ENCODE data around the gene SHOX. TPM values are rescaled to one million over a fixed set of nuclear protein-coding genes. Genes with fewer than 3 reads are reported as not detected.

The SHOX gene
- total RNA-seq, 6 donors from 2014 or later, result not detected

DNA sequence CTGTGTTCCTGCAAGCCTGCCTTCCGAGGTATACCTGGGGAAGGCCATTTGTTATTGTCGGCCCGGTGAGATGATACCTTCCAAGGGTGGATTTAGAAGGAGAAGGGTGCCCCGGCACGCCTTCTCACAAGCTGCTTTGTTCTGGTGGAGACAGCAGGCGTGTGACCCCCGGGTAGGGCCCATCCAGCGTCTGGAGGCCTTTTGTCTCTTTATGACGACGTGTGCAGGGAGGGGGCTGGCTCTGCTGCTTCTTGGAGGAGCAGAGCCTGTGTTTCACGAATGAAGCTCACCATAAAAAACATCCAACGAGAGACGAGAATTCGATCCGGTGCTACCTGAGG, 45.3 kb downstream of the SHOX start:
- H3K9me3 ChIP-seq, result no peaks in the 10 kb centered on the region
- no peaks in the 10 kb centered on the region for H3K4me1 ChIP-seq
- no peak for DNase-seq
- H3K27me3 ChIP-seq, result no peaks in the 10 kb centered on the region
- WGBS, 2 donors, result 54 to 66% methylated on average over 15 of the region's 15 CpGs
- TF ChIP-seq POLR2AphosphoS5 (IDR thresholded peaks at IDR 0.05) (no peak), POLR2A (IDR thresholded peaks at IDR 0.05) (no peak), EP300 (IDR thresholded peaks at IDR 0.05) (no peak)
- TF ChIP-seq, protein P1, sequence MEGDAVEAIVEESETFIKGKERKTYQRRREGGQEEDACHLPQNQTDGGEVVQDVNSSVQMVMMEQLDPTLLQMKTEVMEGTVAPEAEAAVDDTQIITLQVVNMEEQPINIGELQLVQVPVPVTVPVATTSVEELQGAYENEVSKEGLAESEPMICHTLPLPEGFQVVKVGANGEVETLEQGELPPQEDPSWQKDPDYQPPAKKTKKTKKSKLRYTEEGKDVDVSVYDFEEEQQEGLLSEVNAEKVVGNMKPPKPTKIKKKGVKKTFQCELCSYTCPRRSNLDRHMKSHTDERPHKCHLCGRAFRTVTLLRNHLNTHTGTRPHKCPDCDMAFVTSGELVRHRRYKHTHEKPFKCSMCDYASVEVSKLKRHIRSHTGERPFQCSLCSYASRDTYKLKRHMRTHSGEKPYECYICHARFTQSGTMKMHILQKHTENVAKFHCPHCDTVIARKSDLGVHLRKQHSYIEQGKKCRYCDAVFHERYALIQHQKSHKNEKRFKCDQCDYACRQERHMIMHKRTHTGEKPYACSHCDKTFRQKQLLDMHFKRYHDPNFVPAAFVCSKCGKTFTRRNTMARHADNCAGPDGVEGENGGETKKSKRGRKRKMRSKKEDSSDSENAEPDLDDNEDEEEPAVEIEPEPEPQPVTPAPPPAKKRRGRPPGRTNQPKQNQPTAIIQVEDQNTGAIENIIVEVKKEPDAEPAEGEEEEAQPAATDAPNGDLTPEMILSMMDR (IDR thresholded peaks at IDR 0.05), result no peak
- H3K36me3 ChIP-seq, result no peaks in the 10 kb centered on the region
- H3K27ac ChIP-seq, result no peak overlapping the region
- no peak for ATAC-seq (ENCODE audit: low FRiP score in 2 of 2)
- H3K4me3 ChIP-seq, result no peak overlapping the region

DNA sequence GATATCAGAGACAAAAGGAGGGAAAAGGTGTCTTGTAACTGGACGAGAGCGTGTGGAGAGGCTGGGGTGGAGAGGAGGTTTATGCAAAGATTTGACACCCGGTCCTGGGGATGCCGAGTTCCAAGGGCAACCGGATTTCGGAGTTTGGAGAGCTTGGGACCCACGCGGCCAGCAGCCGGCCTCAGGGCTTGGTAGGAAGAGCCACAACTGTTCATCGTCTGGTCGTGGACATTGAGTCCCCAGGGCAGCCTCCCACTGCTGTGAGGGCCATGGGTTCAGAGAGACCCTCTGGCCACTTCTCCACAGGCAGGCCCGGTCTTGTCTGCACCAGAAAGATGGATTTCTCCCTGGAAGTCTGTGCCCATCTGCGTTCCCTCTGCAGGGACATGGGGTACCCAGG, 46.8 kb downstream of the SHOX start:
- 81 to 88% methylated on average over 13 of the region's 13 CpGs for WGBS, 2 donors

DNA sequence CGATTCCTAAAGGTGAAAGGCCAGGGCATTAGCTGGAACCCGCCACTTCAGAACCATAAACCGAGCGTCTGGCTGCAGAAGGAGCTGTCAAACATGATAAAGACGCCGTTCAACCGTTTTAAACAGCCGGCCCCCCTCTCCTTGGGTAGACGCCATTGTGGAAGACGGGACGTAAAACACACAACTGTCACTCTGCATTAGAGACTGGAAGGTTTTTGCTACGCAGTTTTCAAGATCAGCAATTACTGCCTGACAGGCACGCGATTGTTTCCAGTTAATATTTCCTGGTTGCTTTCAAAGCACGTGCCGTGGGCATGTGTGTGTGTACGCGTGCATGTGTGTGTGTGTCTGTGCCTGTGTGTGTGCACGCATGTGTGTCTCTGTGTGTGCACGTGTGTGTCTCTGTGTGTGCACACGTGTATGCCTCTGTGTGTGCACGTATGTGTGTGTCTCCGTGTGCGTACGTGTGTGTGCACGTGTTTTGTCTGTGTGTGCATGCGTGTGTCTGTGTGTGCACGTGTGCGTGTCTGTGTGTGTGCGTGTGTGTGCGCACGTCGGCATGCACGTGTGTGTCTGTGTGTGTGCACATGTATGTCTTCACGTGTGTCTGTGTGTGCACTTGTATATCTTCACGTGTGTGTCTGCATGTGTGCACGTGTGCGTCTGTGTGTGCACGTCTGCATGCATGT, 48.8 kb downstream of the SHOX start:
- TF ChIP-seq EP300 (IDR thresholded peaks at IDR 0.05) (no peak), POLR2A (IDR thresholded peaks at IDR 0.05) (no peak), POLR2AphosphoS5 (IDR thresholded peaks at IDR 0.05) (no peak)
- TF ChIP-seq, protein P1 (IDR thresholded peaks at IDR 0.05), result no peak
- Histone ChIP-seq H3K27me3 (no peaks in the 10 kb centered on the region), H3K4me1 (no peaks in the 10 kb centered on the region), H3K4me3 (no peak overlapping the region), H3K36me3 (no peaks in the 10 kb centered on the region), H3K9me3 (no peaks in the 10 kb centered on the region), H3K27ac (no peak overlapping the region)
- ATAC-seq (ENCODE audit: low FRiP score in 2 of 2) (no peak), DNase-seq (no peak)
- WGBS, 2 donors, result 67 to 73% methylated on average over 30 to 39 of the region's 39 CpGs

More for the DNA sequence above, 46.8 kb downstream of the SHOX start:
- Histone ChIP-seq H3K27me3 (no peaks in the 10 kb centered on the region), H3K27ac (no peak overlapping the region), H3K36me3 (no peaks in the 10 kb centered on the region), H3K4me1 (no peaks in the 10 kb centered on the region), H3K4me3 (no peak overlapping the region), H3K9me3 (no peaks in the 10 kb centered on the region)
- DNase-seq, result no peak
- no peak for TF ChIP-seq POLR2A (IDR thresholded peaks at IDR 0.05)
- ATAC-seq (ENCODE audit: low FRiP score in 2 of 2), result no peak

DNA sequence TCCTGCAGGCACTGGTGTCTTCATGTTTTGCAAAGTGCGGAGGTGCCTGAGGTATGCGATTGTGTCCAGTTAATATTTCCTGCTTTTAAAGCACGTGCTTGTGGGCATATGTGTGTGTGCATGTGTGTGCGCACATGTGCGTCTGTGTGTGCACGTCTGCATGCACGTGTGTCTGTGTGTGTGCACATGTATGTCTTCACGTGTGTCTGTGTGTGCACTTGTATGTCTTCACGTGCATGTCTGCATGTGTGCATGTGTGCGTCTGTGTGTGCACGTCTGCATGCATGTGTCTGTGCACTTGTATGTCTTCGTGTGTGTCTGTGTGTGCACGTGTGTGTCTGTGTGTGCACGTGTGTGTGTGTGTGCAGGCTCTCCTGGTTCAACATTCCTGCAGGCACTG, 49.5 kb downstream of the SHOX start:
- DNase-seq (no peak), ATAC-seq (ENCODE audit: low FRiP score in 2 of 2) (peak in 1 of 2 donors; percentile 15)
- Histone ChIP-seq H3K4me1 (no peaks in the 10 kb centered on the region), H3K36me3 (no peaks in the 10 kb centered on the region), H3K27ac (no peak overlapping the region), H3K27me3 (no peaks in the 10 kb centered on the region), H3K9me3 (no peaks in the 10 kb centered on the region), H3K4me3 (no peak overlapping the region)
- WGBS, 2 donors, result 90 to 93% methylated on average over 11 to 14 of the region's 14 CpGs
- TF ChIP-seq, protein P1 (IDR thresholded peaks at IDR 0.05), result no peak
- TF ChIP-seq POLR2A (IDR thresholded peaks at IDR 0.05) (no peak), EP300 (IDR thresholded peaks at IDR 0.05) (no peak), POLR2AphosphoS5 (IDR thresholded peaks at IDR 0.05) (no peak)

DNA sequence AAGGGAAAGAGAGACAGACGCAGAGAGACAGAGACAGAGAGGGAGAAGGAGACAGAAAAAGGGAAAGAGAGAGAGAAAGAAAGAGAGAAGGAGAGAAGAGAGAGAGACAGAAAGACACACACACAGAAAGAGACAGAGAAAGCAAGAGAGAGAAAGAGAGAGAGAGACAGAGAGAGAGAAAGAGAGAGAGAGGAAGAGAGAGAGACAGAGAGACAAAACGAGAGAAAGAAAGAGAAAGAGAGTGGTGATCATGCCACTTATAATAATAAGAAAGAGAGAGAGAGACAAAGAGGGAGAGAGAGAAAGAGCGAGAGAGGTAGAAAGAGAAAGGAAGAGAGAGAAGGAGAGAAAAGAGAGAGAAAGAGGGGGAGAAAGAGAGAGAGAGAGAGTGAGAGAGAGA, 51.4 kb downstream of the SHOX start:
- no peak overlapping the region for H3K4me3 ChIP-seq
- no peak for TF ChIP-seq EP300 (IDR thresholded peaks at IDR 0.05)
- TF ChIP-seq POLR2A (IDR thresholded peaks at IDR 0.05), result no peak
- TF ChIP-seq POLR2AphosphoS5 (IDR thresholded peaks at IDR 0.05), result no peak
- TF ChIP-seq, protein P1 (IDR thresholded peaks at IDR 0.05), result no peak
- 84 to 86% methylated on average over 3 of the region's 3 CpGs for WGBS, 2 donors
- H3K4me1 ChIP-seq, result no peaks in the 10 kb centered on the region
- DNase-seq, result no peak
- no peak for ATAC-seq (ENCODE audit: low FRiP score in 2 of 2)
- H3K27me3 ChIP-seq, result no peaks in the 10 kb centered on the region
- no peaks in the 10 kb centered on the region for H3K36me3 ChIP-seq
- H3K9me3 ChIP-seq, result no peaks in the 10 kb centered on the region
- H3K27ac ChIP-seq, result no peak overlapping the region

All from upper lobe of left lung (tissue), 6 donors.